Measurements from ENCODE around the gene PAK4. TPM values are rescaled to one million over a fixed set of nuclear protein-coding genes. Genes with fewer than 3 reads are reported as not detected.

The PAK4 gene
- total and polyA plus RNA-seq, 2 of the 8 experiments (the other 6 are each of a cell fraction or from before 2014, with no cell fraction given): 50.7 to 64.4 TPM

- H2BK120ac ChIP-seq (replicated peaks; ENCODE audit: low read depth, low read length): no peak overlapping the region
- CTCF ChIA-PET (ENCODE audit: partially characterized antibody): interaction anchor here (1.0 to 3.7 kb wide), 7 partner anchors 10 to 79 kb away, joined by 3 to 33 read pairs (median 6); no protein-coding TSS in a partner anchor
- no peak overlapping the region for H3K9ac ChIP-seq (replicated peaks in 1 of 4; ENCODE audit: extremely low read depth in 1 of 4, low read depth in 3 of 4, low read length in 3 of 4)
- H2BK20ac ChIP-seq (ENCODE audit: low read length): no peak overlapping the region
- H3K4me2 ChIP-seq (ENCODE audit: insufficient read depth in 1 of 2, low read depth in 2 of 2, low read length in 2 of 2): no peak overlapping the region
- no peaks in the 10 kb centered on the region; the same call in 1 of the 2 replicates for H3K23me2 ChIP-seq (ENCODE audit: low read depth, low read length)
- no peak overlapping the region for H3K56ac ChIP-seq (replicated peaks; ENCODE audit: insufficient read length, low read depth, low read length)
- no peak overlapping the region for H4K91ac ChIP-seq (replicated peaks; ENCODE audit: insufficient read length, low read length)
- H4K5ac ChIP-seq (ENCODE audit: insufficient read length, low read depth, low read length): no peak overlapping the region
- FAIRE-seq (no peak), DNase-seq (ENCODE audit: low read depth in 1 of 2, low spot score in 2 of 2) (no peak)
- no peak overlapping the region for H2AK5ac ChIP-seq (ENCODE audit: low read depth, low read length)
- no peak overlapping the region for H3K18ac ChIP-seq (ENCODE audit: extremely low read depth, low read length)
- no peak overlapping the region for H3K27ac ChIP-seq (ENCODE audit: low read depth, low read length)
- H4K20me1 ChIP-seq (replicated peaks in 1 of 2; ENCODE audit: control insufficient read depth in 1 of 2, insufficient read depth in 2 of 2, low read length in 2 of 2): no peaks in the 10 kb centered on the region
- no peaks in the 10 kb centered on the region for H3K9me3 ChIP-seq (ENCODE audit: insufficient read depth in 2 of 2, low read depth in 1 of 2, low read length in 1 of 2)
- H3K4me3 ChIP-seq (ENCODE audit: extremely low read depth in 1 of 4, insufficient read depth in 2 of 4, low read depth in 3 of 4, low read length in 4 of 4): no peak overlapping the region
- no peaks in the 10 kb centered on the region for H3K79me2 ChIP-seq (ENCODE audit: control insufficient read depth in 1 of 2, insufficient read depth in 2 of 2, low read length in 2 of 2)
- H2BK12ac ChIP-seq (ENCODE audit: low read depth, low read length): no peak overlapping the region
- H2BK5ac ChIP-seq (ENCODE audit: low read depth, low read length): no peak overlapping the region
- TF ChIP-seq FOSL1 (IDR thresholded peaks at IDR 0.05; ENCODE audit: insufficient read depth, low read depth, low read length): no peak
- TF ChIP-seq POU5F1 (IDR thresholded peaks at IDR 0.05; ENCODE audit: low read depth, low read length): no peak
- TF ChIP-seq CTCF (IDR thresholded peaks at IDR 0.05; ENCODE audit: control extremely low read depth in 1 of 3, insufficient read depth in 1 of 3, low read depth in 1 of 3, low read length in 3 of 3): no peak
- no peak overlapping the region for H2AFZ ChIP-seq (ENCODE audit: low read length)
- POLR2A ChIA-PET (ENCODE audit: partially characterized antibody): no interaction called here
- H3K23ac ChIP-seq (ENCODE audit: insufficient read length): no peak overlapping the region
- no peaks in the 10 kb centered on the region for H3K79me1 ChIP-seq (ENCODE audit: low read depth, low read length)
- no peaks in the 10 kb centered on the region for H3K36me3 ChIP-seq (ENCODE audit: control insufficient read depth in 2 of 4, insufficient read depth in 4 of 4, low read length in 3 of 4)
- H3K14ac ChIP-seq (ENCODE audit: insufficient read length): no peak overlapping the region
- H3K27me3 ChIP-seq (replicated peaks in 1 of 4; ENCODE audit: control insufficient read depth in 3 of 4, extremely low read depth in 1 of 4, insufficient read depth in 3 of 4, low read length in 3 of 4): no peaks in the 10 kb centered on the region
- no peak overlapping the region for H4K8ac ChIP-seq (ENCODE audit: extremely low read depth, insufficient read depth, low read length)
- peaks cover 0 to 5% (median 2%) of the 10 kb centered on the region in 4 experiments; a peak in 4 of 7 replicates for H3K4me1 ChIP-seq (replicated peaks in 1 of 4; ENCODE audit: control insufficient read depth in 3 of 4, insufficient read depth in 4 of 4, low read length in 3 of 4)
- no peak overlapping the region for H3K4ac ChIP-seq (replicated peaks; ENCODE audit: insufficient read length, low read depth, low read length)
- WGBS, 2 experiments (ENCODE audit: extremely low coverage in 1 of 2, insufficient coverage in 1 of 2, insufficient read length in 1 of 2, insufficient replicate concordance in 2 of 2, low coverage in 1 of 2, low lambda C conversion rate in 2 of 2, missing lambda C conversion rate in 1 of 2): 88% methylated on average over 6 of the region's 6 CpGs; no CpG with 5 or more reads in 1 of the 2 experiments
- H2BK15ac ChIP-seq (ENCODE audit: low read length): 0 out of 2 replicates have a peak overlapping the region, but pooled peaks have one; percentile 8
Measured at GRCh38 chr19:39188960-39189359, 63.4 kb downstream of the PAK4 start.
